Measurements from ENCODE around the gene METTL13.

DNA sequence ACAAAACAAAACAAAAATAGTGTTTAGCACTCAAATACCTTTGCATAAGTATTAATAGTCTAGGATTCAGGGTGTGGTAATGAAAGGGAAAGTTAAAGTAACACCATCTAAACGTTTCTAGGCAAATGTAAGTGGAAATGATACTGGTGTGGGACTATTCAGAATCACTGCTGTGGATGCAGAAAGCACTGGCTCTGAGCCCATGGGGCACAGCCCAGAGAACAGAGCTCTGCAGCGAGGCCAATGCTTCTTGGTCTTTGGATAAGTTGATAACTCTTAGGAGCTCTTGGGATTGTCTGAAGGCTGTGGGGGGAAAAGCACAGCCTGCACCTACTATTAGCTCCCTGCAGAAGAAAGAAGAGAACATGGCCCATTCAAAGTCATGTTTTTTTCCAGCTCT, 38.5 kb downstream of the METTL13 start:
- no peak for TF ChIP-seq POLR2AphosphoS5 (IDR thresholded peaks at IDR 0.05)
- no peak for TF ChIP-seq CTCF (IDR thresholded peaks at IDR 0.05)

Measured in esophagus muscularis mucosa (tissue), 3 donors.